ENCODE measurements around the gene SOCS3. TPM values are rescaled to one million over a fixed set of nuclear protein-coding genes. Genes with fewer than 3 reads are reported as not detected.
A peak's percentile ranks its signal among the peaks of the same experiment; 100 is the strongest.

SOCS3 gene
- total and polyA plus RNA-seq, 2 donors (not counting 1 experiment from before 2014, with no cell fraction given): 52.6 to 185 TPM

- no peaks in the 10 kb centered on the region for H4K20me1 ChIP-seq (ENCODE audit: control insufficient read depth, extremely low read depth, insufficient read depth, low read length)
- no peak overlapping the region for H2AFZ ChIP-seq (ENCODE audit: low read length)
- no peaks in the 10 kb centered on the region for H3K27me3 ChIP-seq (ENCODE audit: control insufficient read depth, insufficient read depth, low read length)
- H3K9me3 ChIP-seq (ENCODE audit: control insufficient read depth, insufficient read depth, low read depth, low read length): no peaks in the 10 kb centered on the region
- no peak overlapping the region for H3K9ac ChIP-seq (ENCODE audit: insufficient read depth, low read length)
- no peaks in the 10 kb centered on the region for H3K79me2 ChIP-seq (ENCODE audit: control insufficient read depth, insufficient read depth, low read length)
- DNase-seq (ENCODE audit: low read depth in 2 of 2): no peak
- peaks cover 14% of the 10 kb centered on the region for H3K4me1 ChIP-seq (ENCODE audit: control insufficient read depth, extremely low read depth, insufficient read depth, low read length)
- H3K4me3 ChIP-seq (replicated peaks in 1 of 4; ENCODE audit: control extremely low read depth in 1 of 4, insufficient read depth in 1 of 4, low read depth in 3 of 4, low read length in 4 of 4): no peak overlapping the region
- H3K27ac ChIP-seq (ENCODE audit: insufficient read depth, low read length): no peak overlapping the region
- no peak for TF ChIP-seq EZH2 (IDR thresholded peaks at IDR 0.05; ENCODE audit: low read length, missing control alignments)
- no peak for TF ChIP-seq CTCF (conservative IDR thresholded peaks at IDR 0.05 in 1 of 2, IDR thresholded peaks at IDR 0.05 in 1 of 2; ENCODE audit: low read depth in 1 of 2, low read length in 2 of 2)
- H3K4me2 ChIP-seq (ENCODE audit: extremely low read depth, insufficient read depth, low read length): no peak overlapping the region
- H3K36me3 ChIP-seq (ENCODE audit: control insufficient read depth, insufficient read depth, low read length): no peaks in the 10 kb centered on the region
Measured at GRCh38 chr17:78368348-78368747, 8.5 kb upstream of the SOCS3 start.

- H3K4me1 ChIP-seq (ENCODE audit: control insufficient read depth, extremely low read depth, insufficient read depth, low read length): peaks cover 14% of the 10 kb centered on the region
- H2AFZ ChIP-seq (ENCODE audit: low read length): no peak overlapping the region
- H3K27me3 ChIP-seq (ENCODE audit: control insufficient read depth, insufficient read depth, low read length): no peaks in the 10 kb centered on the region
- no peaks in the 10 kb centered on the region for H4K20me1 ChIP-seq (ENCODE audit: control insufficient read depth, extremely low read depth, insufficient read depth, low read length)
- H3K36me3 ChIP-seq (ENCODE audit: control insufficient read depth, insufficient read depth, low read length): no peaks in the 10 kb centered on the region
- H3K4me2 ChIP-seq (ENCODE audit: extremely low read depth, insufficient read depth, low read length): no peak overlapping the region
- TF ChIP-seq CTCF (conservative IDR thresholded peaks at IDR 0.05 in 1 of 2, IDR thresholded peaks at IDR 0.05 in 1 of 2; ENCODE audit: low read depth in 1 of 2, low read length in 2 of 2) (no peak), EZH2 (IDR thresholded peaks at IDR 0.05; ENCODE audit: low read length, missing control alignments) (no peak)
- no peak overlapping the region for H3K9ac ChIP-seq (ENCODE audit: insufficient read depth, low read length)
- H3K4me3 ChIP-seq (replicated peaks in 1 of 4; ENCODE audit: control extremely low read depth in 1 of 4, insufficient read depth in 1 of 4, low read depth in 3 of 4, low read length in 4 of 4): no peak overlapping the region
- DNase-seq (ENCODE audit: low read depth in 2 of 2): no peak
- no peak overlapping the region for H3K27ac ChIP-seq (ENCODE audit: insufficient read depth, low read length)
- no peaks in the 10 kb centered on the region for H3K9me3 ChIP-seq (ENCODE audit: control insufficient read depth, insufficient read depth, low read depth, low read length)
- H3K79me2 ChIP-seq (ENCODE audit: control insufficient read depth, insufficient read depth, low read length): no peaks in the 10 kb centered on the region
Measured at GRCh38 chr17:78367193-78367592, 7.3 kb upstream of the SOCS3 start.

- no peak overlapping the region for H2AFZ ChIP-seq (ENCODE audit: low read length)
- peak in 1 of 2 donors; percentile 85 for DNase-seq (ENCODE audit: low read depth in 2 of 2)
- peaks cover 14% of the 10 kb centered on the region for H3K4me1 ChIP-seq (ENCODE audit: control insufficient read depth, extremely low read depth, insufficient read depth, low read length)
Measured at GRCh38 chr17:78366109-78366848, 6.4 kb upstream of the SOCS3 start.

More at GRCh38 chr17:78366109-78366848, 6.4 kb upstream of the SOCS3 start:
- TF ChIP-seq CTCF (conservative IDR thresholded peaks at IDR 0.05 in 1 of 2, IDR thresholded peaks at IDR 0.05 in 1 of 2; ENCODE audit: low read depth in 1 of 2, low read length in 2 of 2): no peak
- TF ChIP-seq EZH2 (IDR thresholded peaks at IDR 0.05; ENCODE audit: low read length, missing control alignments): no peak
- Histone ChIP-seq H3K27me3 (ENCODE audit: control insufficient read depth, insufficient read depth, low read length) (no peaks in the 10 kb centered on the region), H3K4me3 (replicated peaks in 1 of 4; ENCODE audit: control extremely low read depth in 1 of 4, insufficient read depth in 1 of 4, low read depth in 3 of 4, low read length in 4 of 4) (no peak overlapping the region), H3K27ac (ENCODE audit: insufficient read depth, low read length) (peak overlapping the region; percentile 73), H3K36me3 (ENCODE audit: control insufficient read depth, insufficient read depth, low read length) (no peaks in the 10 kb centered on the region), H3K9me3 (ENCODE audit: control insufficient read depth, insufficient read depth, low read depth, low read length) (no peaks in the 10 kb centered on the region), H3K4me2 (ENCODE audit: extremely low read depth, insufficient read depth, low read length) (no peak overlapping the region), H3K79me2 (ENCODE audit: control insufficient read depth, insufficient read depth, low read length) (no peaks in the 10 kb centered on the region), H3K9ac (ENCODE audit: insufficient read depth, low read length) (peak overlapping the region; percentile 32), H4K20me1 (ENCODE audit: control insufficient read depth, extremely low read depth, insufficient read depth, low read length) (no peaks in the 10 kb centered on the region)

Data from fibroblast of lung (primary cell).